Measurements from ENCODE around the gene TMEM43. TPM values are rescaled to one million over a fixed set of nuclear protein-coding genes. Genes with fewer than 3 reads are reported as not detected.
A peak's percentile ranks its signal among the peaks of the same experiment; 100 is the strongest.
"Not testable (repeated sequence)": the region's sequence is repeated elsewhere in the genome, so short reads cannot be mapped to it uniquely, and the experiment has no call there.

Gene TMEM43, protein sequence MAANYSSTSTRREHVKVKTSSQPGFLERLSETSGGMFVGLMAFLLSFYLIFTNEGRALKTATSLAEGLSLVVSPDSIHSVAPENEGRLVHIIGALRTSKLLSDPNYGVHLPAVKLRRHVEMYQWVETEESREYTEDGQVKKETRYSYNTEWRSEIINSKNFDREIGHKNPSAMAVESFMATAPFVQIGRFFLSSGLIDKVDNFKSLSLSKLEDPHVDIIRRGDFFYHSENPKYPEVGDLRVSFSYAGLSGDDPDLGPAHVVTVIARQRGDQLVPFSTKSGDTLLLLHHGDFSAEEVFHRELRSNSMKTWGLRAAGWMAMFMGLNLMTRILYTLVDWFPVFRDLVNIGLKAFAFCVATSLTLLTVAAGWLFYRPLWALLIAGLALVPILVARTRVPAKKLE
- total RNA-seq: 10 to 100 TPM; 23.1 to 50.4 (median 31.3) TPM
- long read RNA-seq, donor 1, transcript TMEM43-201 (12 exons, 3,341 nt): major isoform, 90 of 111 reads
- long read RNA-seq, donor 1, partial matches to known transcripts: 10 of 111 reads
- long read RNA-seq, donor 1, other reads (novel, unspliced or antisense): 11 of 111 reads
- long read RNA-seq, donor 2, transcript TMEM43-201 (12 exons, 3,341 nt): major isoform, 18 of 23 reads
- long read RNA-seq, donor 2, partial matches to known transcripts: 3 of 23 reads
- long read RNA-seq, donor 2, other reads (novel, unspliced or antisense): 2 of 23 reads

DNA sequence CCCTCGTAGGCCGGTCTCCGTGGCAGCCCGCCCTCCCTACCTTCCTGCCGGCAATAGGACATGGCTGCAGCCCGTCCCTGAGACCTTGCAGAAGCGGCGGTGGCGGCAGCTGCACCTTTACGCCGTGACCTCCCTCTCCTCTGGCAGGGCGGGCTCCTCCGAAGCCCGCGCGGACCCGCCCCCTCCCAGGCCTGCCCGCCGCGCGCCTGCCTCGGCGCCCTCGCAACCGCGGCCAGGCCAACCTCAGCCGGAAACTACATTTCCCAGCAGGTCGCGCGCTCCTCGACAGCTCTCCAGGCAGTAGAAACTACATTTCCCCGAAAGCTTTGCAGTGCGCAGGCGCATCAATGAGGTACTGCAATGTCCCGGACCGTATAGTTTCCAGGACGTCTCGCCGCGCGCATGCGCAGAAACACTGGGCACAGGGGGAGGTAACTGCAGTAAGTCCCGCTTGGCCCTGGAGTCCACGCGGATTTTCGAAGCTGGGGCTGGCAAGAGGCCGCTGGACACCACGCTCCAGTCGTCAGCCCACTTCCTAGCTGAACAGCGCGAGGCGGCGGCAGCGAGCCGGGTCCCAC lies at the start of gene TMEM43, which contains the start of gene CHCHD4:
TSS of gene TMEM43 (plus strand) at position 438 of the 578 bp plus-strand sequence. CDS start 142 bp downstream, outside the sequence.
TSS of gene CHCHD4 (minus strand) at position 256 of the 578 bp plus-strand sequence. CDS start at position 62, 194 bp downstream.
- intact Hi-C loops (cut with DNase I, micrococcal nuclease): no loop called here
- DNase-seq: peak; percentile 98 to 100 (median 99)
- H3K4me3 ChIP-seq: peak within 1 kb of the TSS; percentile 80
- ATAC-seq: peak; percentile 91
- TF ChIP-seq, protein P1, sequence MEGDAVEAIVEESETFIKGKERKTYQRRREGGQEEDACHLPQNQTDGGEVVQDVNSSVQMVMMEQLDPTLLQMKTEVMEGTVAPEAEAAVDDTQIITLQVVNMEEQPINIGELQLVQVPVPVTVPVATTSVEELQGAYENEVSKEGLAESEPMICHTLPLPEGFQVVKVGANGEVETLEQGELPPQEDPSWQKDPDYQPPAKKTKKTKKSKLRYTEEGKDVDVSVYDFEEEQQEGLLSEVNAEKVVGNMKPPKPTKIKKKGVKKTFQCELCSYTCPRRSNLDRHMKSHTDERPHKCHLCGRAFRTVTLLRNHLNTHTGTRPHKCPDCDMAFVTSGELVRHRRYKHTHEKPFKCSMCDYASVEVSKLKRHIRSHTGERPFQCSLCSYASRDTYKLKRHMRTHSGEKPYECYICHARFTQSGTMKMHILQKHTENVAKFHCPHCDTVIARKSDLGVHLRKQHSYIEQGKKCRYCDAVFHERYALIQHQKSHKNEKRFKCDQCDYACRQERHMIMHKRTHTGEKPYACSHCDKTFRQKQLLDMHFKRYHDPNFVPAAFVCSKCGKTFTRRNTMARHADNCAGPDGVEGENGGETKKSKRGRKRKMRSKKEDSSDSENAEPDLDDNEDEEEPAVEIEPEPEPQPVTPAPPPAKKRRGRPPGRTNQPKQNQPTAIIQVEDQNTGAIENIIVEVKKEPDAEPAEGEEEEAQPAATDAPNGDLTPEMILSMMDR (IDR thresholded peaks at IDR 0.05): peak; percentile 18
- H3K36me3 ChIP-seq (ENCODE audit: low read depth): peaks cover 3% of the 10 kb centered on the region
- no peaks in the 10 kb centered on the region for H3K9me3 ChIP-seq
- H3K4me1 ChIP-seq (ENCODE audit: low read depth): peaks cover 20% of the 10 kb centered on the region

DNA sequence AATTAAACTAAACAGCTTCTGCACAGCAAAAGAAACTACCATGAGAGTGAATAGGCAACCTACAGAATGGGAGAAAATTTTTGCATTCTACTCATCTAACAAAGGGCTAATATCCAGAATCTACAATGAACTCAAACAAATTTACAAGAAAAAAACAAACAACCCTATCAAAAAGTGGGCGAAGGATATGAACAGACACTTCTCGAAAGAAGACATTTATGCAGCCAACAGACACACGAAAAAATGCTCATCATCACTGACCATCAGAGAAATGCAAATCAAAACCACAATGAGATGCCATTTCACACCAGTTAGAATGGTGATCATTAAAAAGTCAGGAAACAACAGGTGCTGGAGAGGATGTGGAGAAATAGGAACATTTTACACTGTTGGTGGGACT lies 49.6 kb upstream of the TMEM43 start:
- H3K9me3 ChIP-seq; intact Hi-C loops (cut with DNase I, micrococcal nuclease); ATAC-seq; DNase-seq; H3K4me1 ChIP-seq (ENCODE audit: low read depth); H3K4me3 ChIP-seq; H3K36me3 ChIP-seq (ENCODE audit: low read depth): not testable (repeated sequence)

DNA sequence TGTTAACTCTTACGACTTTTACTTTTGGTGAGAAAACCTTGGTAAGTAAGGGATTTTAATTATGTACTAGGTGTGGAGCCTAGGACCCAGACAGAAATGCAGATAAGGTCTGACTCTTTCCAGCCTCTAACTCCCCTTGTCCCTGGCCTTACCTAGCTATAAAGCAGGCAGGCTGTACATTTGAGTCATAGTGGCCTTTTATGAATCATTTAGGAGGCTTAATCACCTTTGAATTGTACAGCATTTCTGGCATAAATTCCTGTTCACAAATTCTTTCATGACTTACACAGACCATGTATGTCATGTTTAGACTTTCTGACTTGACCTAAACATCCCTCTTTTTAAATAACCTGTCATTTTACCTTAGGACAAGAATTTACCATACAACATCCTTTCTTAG lies 47.5 kb upstream of the TMEM43 start:
- H3K36me3 ChIP-seq (ENCODE audit: low read depth): no peaks in the 10 kb centered on the region
- no peak for DNase-seq
- TF ChIP-seq, protein P1 (IDR thresholded peaks at IDR 0.05): no peak
- ATAC-seq: no peak
- intact Hi-C loops (cut with DNase I, micrococcal nuclease): no loop called here
- peaks cover 3% of the 10 kb centered on the region for H3K9me3 ChIP-seq
- H3K4me3 ChIP-seq: no peak overlapping the region
- no peaks in the 10 kb centered on the region for H3K4me1 ChIP-seq (ENCODE audit: low read depth)

DNA sequence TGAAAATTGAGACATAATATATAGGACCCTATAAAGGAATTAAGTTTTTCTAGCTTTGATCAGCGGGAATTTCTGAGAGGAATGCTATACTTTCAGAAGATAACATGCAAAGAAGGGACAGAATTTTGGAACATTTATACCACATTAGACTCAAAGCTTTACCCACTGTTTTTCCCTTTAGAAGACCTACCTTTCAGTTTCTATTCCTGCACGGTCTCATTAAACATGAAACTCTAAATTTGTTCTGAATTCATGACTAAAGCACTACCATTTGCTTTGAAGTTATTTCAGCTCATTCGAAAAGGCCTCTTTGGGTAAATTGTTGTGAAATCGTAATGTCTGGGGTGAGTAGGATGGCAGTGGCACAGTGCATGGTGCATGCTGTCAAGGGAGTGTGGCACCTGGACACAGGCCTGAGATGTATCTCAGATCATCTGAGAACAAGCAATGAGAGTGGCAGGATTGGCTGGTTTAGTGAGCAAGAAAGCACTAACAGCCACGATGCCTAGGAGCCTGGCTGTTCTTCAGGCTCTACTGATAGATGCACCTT lies 42.7 kb upstream of the TMEM43 start:
- intact Hi-C loops (cut with DNase I, micrococcal nuclease): no loop called here

DNA sequence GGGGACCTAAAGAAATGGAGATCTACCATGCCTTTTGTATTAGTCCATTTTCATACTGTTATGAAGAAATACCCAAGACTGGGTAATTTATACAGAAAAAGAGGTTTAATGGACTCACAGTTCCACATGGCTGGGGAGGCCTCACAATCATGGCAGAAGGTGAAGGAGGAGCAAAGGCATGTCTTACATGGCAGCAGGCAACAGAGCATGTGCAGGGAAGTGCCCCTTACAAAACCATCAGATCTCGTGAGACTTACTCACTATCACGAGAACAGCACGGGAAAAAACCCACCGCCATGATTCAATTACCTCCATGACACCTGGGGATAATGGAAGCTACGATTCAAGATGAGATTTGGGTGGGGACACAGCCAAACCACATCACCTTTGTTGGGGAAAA lies 37.4 kb upstream of the TMEM43 start:
- intact Hi-C loops (cut with DNase I, micrococcal nuclease); H3K36me3 ChIP-seq (ENCODE audit: low read depth); DNase-seq; ATAC-seq; H3K4me1 ChIP-seq (ENCODE audit: low read depth); H3K9me3 ChIP-seq; H3K4me3 ChIP-seq: not testable (repeated sequence)

More for the DNA sequence above, 42.7 kb upstream of the TMEM43 start:
- Histone ChIP-seq H3K4me1 (ENCODE audit: low read depth) (no peaks in the 10 kb centered on the region), H3K4me3 (no peak overlapping the region), H3K9me3 (peaks cover 3% of the 10 kb centered on the region), H3K36me3 (ENCODE audit: low read depth) (no peaks in the 10 kb centered on the region)
- DNase-seq (no peak), ATAC-seq (no peak)
- TF ChIP-seq, protein P1 (IDR thresholded peaks at IDR 0.05): no peak

DNA sequence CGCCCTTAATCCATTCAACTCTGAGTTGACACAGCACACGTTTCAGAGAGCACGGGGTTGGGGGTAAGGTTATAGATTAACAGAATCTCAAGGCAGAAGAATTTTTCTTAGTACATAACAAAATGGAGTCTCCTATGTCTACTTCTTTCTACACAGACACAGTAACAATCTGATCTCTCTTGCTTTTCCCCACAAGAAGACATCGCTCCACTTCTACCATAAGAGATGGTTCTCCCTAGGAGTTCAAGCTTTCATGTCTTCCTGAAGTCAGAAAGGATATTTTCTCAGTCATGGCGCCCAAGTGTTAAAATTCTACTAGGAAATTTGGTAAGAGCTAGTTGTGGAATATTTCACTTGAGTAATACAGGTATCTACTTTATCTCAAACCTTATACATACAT lies 32.9 kb upstream of the TMEM43 start:
- H3K4me3 ChIP-seq; H3K4me1 ChIP-seq (ENCODE audit: low read depth); H3K36me3 ChIP-seq (ENCODE audit: low read depth); DNase-seq; H3K9me3 ChIP-seq; intact Hi-C loops (cut with DNase I, micrococcal nuclease); ATAC-seq: not testable (repeated sequence)

Measured in mucosa of descending colon (tissue), 3 donors.